Cardiac muscle cell (in vitro differentiated cells and primary cell): ENCODE data around the gene SPOCK3. TPM values are rescaled to one million over a fixed set of nuclear protein-coding genes. Genes with fewer than 3 reads are reported as not detected.
"Not testable (repeated sequence)": the region's sequence is repeated elsewhere in the genome, so short reads cannot be mapped to it uniquely, and the experiment has no call there.

Experiments
- DNase-seq, 2 donors: peaks; one replicate each; pipeline versions ENCODE4 v3.0.0 to v3.0.0-alpha.2; 2010 to 2017; ENCODE audit warnings: low read depth in 1 of 2, low spot score in 1 of 2
- H3K27ac ChIP-seq: fragments of 200-600 bp; sonication (generic); 2 replicates; pipeline ENCODE4 v1.5.1; 2016
- H3K27me3 ChIP-seq: fragments of 200-600 bp; sonication (generic); 2 replicates; pipeline ENCODE4 v1.6.0; 2016; ENCODE audit warnings: control low read depth
- H3K36me3 ChIP-seq: fragments of 200-600 bp; sonication (generic); 2 replicates; pipeline ENCODE4 v1.5.1; 2016; ENCODE audit warnings: control low read depth
- H3K4me1 ChIP-seq: fragments of 200-600 bp; sonication (generic); 2 replicates; pipeline ENCODE4 v1.8.1; 2017; ENCODE audit warnings: low read depth, mild to moderate bottlenecking, mixed run types
- H3K4me3 ChIP-seq: fragments of 200-600 bp; sonication (generic); 2 replicates; pipeline ENCODE4 v1.5.1; 2016; ENCODE audit warnings: mild to moderate bottlenecking
- H3K9me3 ChIP-seq: fragments of 200-600 bp; sonication (generic); 2 replicates; pipeline ENCODE4 v1.5.1; 2017; ENCODE audit warnings: low read depth, mild to moderate bottlenecking, control low read depth
- CTCF ChIP-seq: IDR thresholded peaks from 2 replicates; pipeline ENCODE4 v1.5.1; 2012; ENCODE audit warnings: low read depth, mild to moderate bottlenecking, low read length
- polyA plus RNA-seq: library from polyadenylated mRNA; unstranded; fragments of >200 nt; fragmentation: Nextera tagmentation; extraction: Ambion mirVana; gene quantifications from 2 replicates; pipeline ENCODE4 v1.2.1, GENCODE V29; 2016
- total RNA-seq: library from RNA; depleted of rRNA; stranded (reverse); fragments of >200 nt; gene quantifications from 2 replicates; pipeline ENCODE4 v1.2.3, GENCODE V29; 2016

SPOCK3 gene
- total RNA-seq (2.1 and 4.6 TPM in 2 replicates), polyA plus RNA-seq (1.3 and 4.2 TPM in 2 replicates)

- Histone ChIP-seq H3K27ac (no peak within 1 kb of the TSS), H3K4me1 (no peaks in the 10 kb centered on the region), H3K9me3 (no peaks in the 10 kb centered on the region), H3K36me3 (no peaks in the 10 kb centered on the region), H3K27me3 (peaks cover 10% of the 10 kb centered on the region), H3K4me3 (peak within 1 kb of the TSS; percentile 80)
- DNase-seq: peak; percentile 52 to 82
- no peak for TF ChIP-seq CTCF
These were observed at the start of gene SPOCK3 for GRCh38 chr4:167234316-167234881. Gene SPOCK3, minus strand, starts transcription at chr4:167234494.

GRCh38 chr4:167282171-167282864 is 48.0 kb upstream of the SPOCK3 start:
- TF ChIP-seq CTCF: no peak
- Histone ChIP-seq H3K36me3 (no peaks in the 10 kb centered on the region), H3K9me3 (no peaks in the 10 kb centered on the region), H3K4me3 (no peak overlapping the region), H3K27ac (no peak overlapping the region), H3K27me3 (no peaks in the 10 kb centered on the region), H3K4me1 (no peaks in the 10 kb centered on the region)
- DNase-seq: no peak

GRCh38 chr4:167281545-167281944 is 47.3 kb upstream of the SPOCK3 start:
- not testable (repeated sequence) for DNase-seq, H3K27me3 ChIP-seq, H3K4me3 ChIP-seq

GRCh38 chr4:167274351-167274750 is 40.1 kb upstream of the SPOCK3 start:
- Histone ChIP-seq H3K36me3 (no peaks in the 10 kb centered on the region), H3K4me3 (no peak overlapping the region), H3K4me1 (no peaks in the 10 kb centered on the region), H3K27me3 (no peaks in the 10 kb centered on the region), H3K27ac (no peak overlapping the region), H3K9me3 (no peaks in the 10 kb centered on the region)
- no peak for DNase-seq
- no peak for TF ChIP-seq CTCF

More at GRCh38 chr4:167281545-167281944, 47.3 kb upstream of the SPOCK3 start:
- H3K36me3 ChIP-seq, H3K4me1 ChIP-seq, H3K27ac ChIP-seq, H3K9me3 ChIP-seq: not testable (repeated sequence)

- no peaks in the 10 kb centered on the region for H3K27me3 ChIP-seq
- H3K27ac ChIP-seq: no peak overlapping the region
- TF ChIP-seq CTCF: no peak
- H3K4me3 ChIP-seq: no peak overlapping the region
- DNase-seq: no peak
- no peaks in the 10 kb centered on the region for H3K9me3 ChIP-seq
- no peaks in the 10 kb centered on the region for H3K4me1 ChIP-seq
- H3K36me3 ChIP-seq: no peaks in the 10 kb centered on the region
These were observed 30.9 kb upstream of the SPOCK3 start for GRCh38 chr4:167265231-167265630.

GRCh38 chr4:167248271-167248670 is 14.0 kb upstream of the SPOCK3 start:
- H3K9me3 ChIP-seq: no peaks in the 10 kb centered on the region
- no peak for DNase-seq
- no peak overlapping the region for H3K4me3 ChIP-seq
- H3K27ac ChIP-seq: no peak overlapping the region
- H3K4me1 ChIP-seq: no peaks in the 10 kb centered on the region
- no peak for TF ChIP-seq CTCF
- no peaks in the 10 kb centered on the region for H3K36me3 ChIP-seq
- H3K27me3 ChIP-seq: no peaks in the 10 kb centered on the region
